ENCODE data around the gene ZSCAN21.

- TF ChIP-seq USF2 (IDR thresholded peaks at IDR 0.05) = no peak
- no peak for TF ChIP-seq CTCF (IDR thresholded peaks at IDR 0.05)
- TF ChIP-seq EP300 (IDR thresholded peaks at IDR 0.05) = no peak
- TF ChIP-seq CBX2 (IDR thresholded peaks at IDR 0.05; ENCODE audit: borderline replicate concordance, low read depth) = no peak
- TF ChIP-seq ZSCAN20 (CRISPR knock-in tag; IDR thresholded peaks at IDR 0.05) = no peak
- TF ChIP-seq JUN (IDR thresholded peaks at IDR 0.05) = no peak
- TF ChIP-seq ZFP36 (IDR thresholded peaks at IDR 0.05; ENCODE audit: borderline replicate concordance, partially characterized antibody) = no peak
- TF ChIP-seq POLR2A (IDR thresholded peaks at IDR 0.05; ENCODE audit: low read length) = no peak
- no peak for TF ChIP-seq ESRRA (IDR thresholded peaks at IDR 0.05; ENCODE audit: borderline replicate concordance, low read length)
- TF ChIP-seq RAD21 (conservative IDR thresholded peaks at IDR 0.05 in 1 of 2, IDR thresholded peaks at IDR 0.05 in 1 of 2) = no peak
- no peak for TF ChIP-seq MYC (IDR thresholded peaks at IDR 0.05; ENCODE audit: borderline replicate concordance, low read length)
- no peak for TF ChIP-seq MAFK (IDR thresholded peaks at IDR 0.05; ENCODE audit: partially characterized antibody)
- TF ChIP-seq CHD4 (IDR thresholded peaks at IDR 0.05; ENCODE audit: borderline replicate concordance) = no peak
These were observed 60.1 kb downstream of the ZSCAN21 start for GRCh38 chr7:100109521-100110163.
